ENCODE results near the gene CSPG5.

Gene CSPG5

GRCh38 chr3:47527952-47528725 lies 50.5 kb downstream of the CSPG5 start:
- no peak overlapping the region for H3K4me3 ChIP-seq (ENCODE audit: low read depth, low read length)
- TF ChIP-seq CTCF (IDR thresholded peaks at IDR 0.05; ENCODE audit: borderline replicate concordance, insufficient read depth, low read depth, low read length): no peak

GRCh38 chr3:47525617-47526016 lies 53.0 kb downstream of the CSPG5 start:
- no peak overlapping the region for H3K4me3 ChIP-seq (ENCODE audit: low read depth, low read length)
- TF ChIP-seq CTCF (IDR thresholded peaks at IDR 0.05; ENCODE audit: borderline replicate concordance, insufficient read depth, low read depth, low read length): no peak

GRCh38 chr3:47523310-47524073 lies 55.2 kb downstream of the CSPG5 start:
- TF ChIP-seq CTCF (IDR thresholded peaks at IDR 0.05; ENCODE audit: borderline replicate concordance, insufficient read depth, low read depth, low read length): no peak

GRCh38 chr3:47522082-47522987 lies 56.3 kb downstream of the CSPG5 start:
- no peak overlapping the region for H3K4me3 ChIP-seq (ENCODE audit: low read depth, low read length)
- TF ChIP-seq CTCF (IDR thresholded peaks at IDR 0.05; ENCODE audit: borderline replicate concordance, insufficient read depth, low read depth, low read length): peak; percentile 85

More at GRCh38 chr3:47523310-47524073, 55.2 kb downstream of the CSPG5 start:
- H3K4me3 ChIP-seq (ENCODE audit: low read depth, low read length): no peak overlapping the region

- H3K4me3 ChIP-seq (ENCODE audit: low read depth, low read length): no peak overlapping the region
- TF ChIP-seq CTCF (IDR thresholded peaks at IDR 0.05; ENCODE audit: borderline replicate concordance, insufficient read depth, low read depth, low read length): no peak
These were observed 57.9 kb downstream of the CSPG5 start for GRCh38 chr3:47520756-47521155.

- no peak for TF ChIP-seq CTCF (IDR thresholded peaks at IDR 0.05; ENCODE audit: borderline replicate concordance, insufficient read depth, low read depth, low read length)
- H3K4me3 ChIP-seq (ENCODE audit: low read depth, low read length): no peak overlapping the region
These were observed 60.7 kb downstream of the CSPG5 start for GRCh38 chr3:47517937-47518336.

Data from GM12875 (cell line).